NCI-H2227 (cell line): ENCODE measurements around the gene IFNAR1.

Experiments used
- DNase-seq: peaks from one replicate; lab custom pipeline; 2025; ENCODE audit not compliant: unreplicated experiment; lab: John Stamatoyannopoulos, UW

Gene IFNAR1

GRCh38 chr21:33397717-33398116 is 72.9 kb downstream of the IFNAR1 start:
- no peak for DNase-seq

GRCh38 chr21:33398361-33398760 is 73.6 kb downstream of the IFNAR1 start:
- no peak for DNase-seq

- no peak for DNase-seq
Observed at GRCh38 chr21:33401630-33401992, 76.8 kb downstream of the IFNAR1 start.

- peak; percentile 58 for DNase-seq
Observed at GRCh38 chr21:33402001-33402979, 77.5 kb downstream of the IFNAR1 start.

GRCh38 chr21:33403128-33403785 is 78.5 kb downstream of the IFNAR1 start, which contains the start of gene IFNGR2:
IFNGR2 (plus strand) TSS chr21:33403413; CDS start chr21:33403544, 131 bp downstream.
- DNase-seq: peak; percentile 62

GRCh38 chr21:33403786-33404585 is 79.2 kb downstream of the IFNAR1 start:
- DNase-seq: peak; percentile 55

GRCh38 chr21:33406493-33406892 is 81.7 kb downstream of the IFNAR1 start:
- no peak for DNase-seq
